K562 (cell line): Measurements from ENCODE around the gene EZH1. TPM values are rescaled to one million over a fixed set of nuclear protein-coding genes. Genes with fewer than 3 reads are reported as not detected.

ENCODE experiments used
- ARHGAP35 ChIP-seq: fragments of 450-650 bp; IDR thresholded peaks from 2 replicates; pipeline ENCODE4 v1.6.1; 2018; ENCODE audit not compliant: partially characterized antibody
- BCL6 ChIP-seq: fragments of 250-450 bp; sonication (Bioruptor Pico); IDR thresholded peaks from 2 replicates; pipeline ENCODE4 v1.4.0; 2020
- CHD1 ChIP-seq: fragments of 200-600 bp; sonication (generic); IDR thresholded peaks from one replicate; pipeline ENCODE4 v1.6.1; 2012; ENCODE audit warnings: mild to moderate bottlenecking, moderate library complexity, low read length, inconsistent platforms
- CTCF ChIP-seq, 3 experiments: IDR thresholded peaks in 2 of 3; conservative IDR thresholded peaks in 1 of 3; 2 replicates each; pipeline ENCODE4 v1.5.1; 2011 to 2012; ENCODE audit warnings: low read length in 3 of 3, mild to moderate bottlenecking in 3 of 3, control low read depth in 2 of 3, improper control_type of control experiment in 1 of 3, inconsistent platforms in 1 of 3, low read depth in 1 of 3, mixed read lengths in 1 of 3, moderate library complexity in 1 of 3; ENCODE audit not compliant: insufficient read depth in 2 of 3
- FOXK2 ChIP-seq, 2 experiments: fragments of 450-650 bp; IDR thresholded peaks in 1 of 2; conservative IDR thresholded peaks in 1 of 2; 2 replicates each; pipeline ENCODE4 v1.6.1; 2016; ENCODE audit warnings: low read depth in 2 of 2, mild to moderate bottlenecking in 1 of 2
- GABPB1 ChIP-seq: sonication (generic); formaldehyde crosslinking; IDR thresholded peaks from 2 replicates; pipeline ENCODE4 v1.8.0; 2022; ENCODE audit warnings: mild to moderate bottlenecking, missing genetic modification reagents
- HEY1 ChIP-seq: fragments of 250-450 bp; sonication (Bioruptor Pico); IDR thresholded peaks from 2 replicates; pipeline ENCODE4 v1.5.0; 2020; ENCODE audit warnings: mild to moderate bottlenecking, moderate library complexity, borderline replicate concordance
- HMG20A ChIP-seq: fragments of 450-650 bp; formaldehyde crosslinking; conservative IDR thresholded peaks from 2 replicates; pipeline ENCODE4 v1.4.0; 2020; ENCODE audit warnings: mild to moderate bottlenecking, mixed read lengths
- HNRNPUL1 ChIP-seq: fragments of 200-400 bp; formaldehyde crosslinking; IDR thresholded peaks from 2 replicates; pipeline ENCODE4 v1.6.1; 2017; ENCODE audit warnings: low read length
- MAZ ChIP-seq, 2 experiments: fragments of 450-650 bp in 1 of 2; sonication (generic) in 1 of 2; formaldehyde crosslinking; IDR thresholded peaks in 1 of 2; conservative IDR thresholded peaks in 1 of 2; 2 replicates each; pipeline versions ENCODE4 v1.4.0 to v1.5.0; 2020; ENCODE audit warnings: mild to moderate bottlenecking in 1 of 2, missing genetic modification reagents in 1 of 2
- NBN ChIP-seq: fragments of 450-650 bp; IDR thresholded peaks from 2 replicates; pipeline ENCODE4 v1.6.1; 2016; ENCODE audit warnings: low read depth, mild to moderate bottlenecking
- NCOA6 ChIP-seq: fragments of 450-650 bp; IDR thresholded peaks from 2 replicates; pipeline ENCODE4 v1.6.1; 2017; ENCODE audit warnings: mild to moderate bottlenecking
- NFE2L1 ChIP-seq: fragments of 450-650 bp; IDR thresholded peaks from 2 replicates; pipeline ENCODE4 v1.6.1; 2016; ENCODE audit warnings: missing genetic modification characterization, low read depth, mild to moderate bottlenecking, missing compliant biosample characterization, moderate library complexity, borderline replicate concordance
- POLR2AphosphoS5 ChIP-seq: IDR thresholded peaks from 2 replicates; pipeline ENCODE4 v1.6.1; 2011; ENCODE audit warnings: mild to moderate bottlenecking, low read depth, low read length, moderate library complexity; ENCODE audit not compliant: control insufficient read depth, insufficient read depth
- RBM17 ChIP-seq: fragments of 200-400 bp; formaldehyde crosslinking; IDR thresholded peaks from 2 replicates; pipeline ENCODE4 v1.6.1; 2017; ENCODE audit warnings: low read depth, mild to moderate bottlenecking, low read length, borderline replicate concordance
- RBM25 ChIP-seq: fragments of 200-400 bp; formaldehyde crosslinking; IDR thresholded peaks from 2 replicates; pipeline ENCODE4 v1.6.1; 2018; ENCODE audit warnings: low read length, low read depth, moderate library complexity; ENCODE audit not compliant: severe bottlenecking
- SAP30 ChIP-seq: fragments of 200-600 bp; sonication (generic); IDR thresholded peaks from 2 replicates; pipeline ENCODE4 v1.6.1; 2012; ENCODE audit warnings: borderline replicate concordance, low read depth, mild to moderate bottlenecking, moderate library complexity, low read length, control low read depth, inconsistent platforms; ENCODE audit not compliant: insufficient read depth, poor library complexity, severe bottlenecking
- SIX5 ChIP-seq, 2 experiments: IDR thresholded peaks; 2 replicates each; pipeline ENCODE4 v1.6.1; 2011; ENCODE audit warnings: low read length in 2 of 2, borderline replicate concordance in 1 of 2, low read depth in 1 of 2, mild to moderate bottlenecking in 1 of 2, moderate library complexity in 1 of 2; ENCODE audit not compliant: insufficient read depth in 1 of 2
- SMAD4 ChIP-seq: fragments of 250-450 bp; sonication (Bioruptor Pico); conservative IDR thresholded peaks from 2 replicates; pipeline ENCODE4 v1.8.0; 2021; ENCODE audit warnings: inconsistent platforms, mild to moderate bottlenecking, moderate library complexity
- SOX6 ChIP-seq: fragments of 450-650 bp; IDR thresholded peaks from 2 replicates; pipeline ENCODE4 v1.6.1; 2014; ENCODE audit warnings: mild to moderate bottlenecking
- XRCC5 ChIP-seq: fragments of 200-400 bp; formaldehyde crosslinking; IDR thresholded peaks from 2 replicates; pipeline ENCODE4 v1.6.1; 2017; ENCODE audit warnings: low read depth, mild to moderate bottlenecking, low read length
- ZC3H4 ChIP-seq: sonication (generic); formaldehyde crosslinking; IDR thresholded peaks from 2 replicates; pipeline ENCODE4 v1.9.0; 2021; ENCODE audit warnings: missing genetic modification reagents, borderline replicate concordance
- ZFP36 ChIP-seq: fragments of 150-350 bp; IDR thresholded peaks from 2 replicates; pipeline ENCODE4 v1.6.1; 2018; ENCODE audit warnings: low read length, low read depth; ENCODE audit not compliant: partially characterized antibody
- ZKSCAN3 ChIP-seq: fragments of 250-450 bp; sonication (Bioruptor Pico); IDR thresholded peaks from 2 replicates; pipeline ENCODE4 v1.4.0; 2020
- ZNF12 ChIP-seq: sonication (generic); formaldehyde crosslinking; IDR thresholded peaks from 2 replicates; pipeline ENCODE4 v1.4.0; 2020; ENCODE audit warnings: mild to moderate bottlenecking, missing genetic modification reagents
- ZNF282 ChIP-seq: sonication (generic); formaldehyde crosslinking; IDR thresholded peaks from 2 replicates; pipeline ENCODE4 v1.8.1; 2023; ENCODE audit warnings: missing genetic modification reagents
- ZNF75A ChIP-seq: fragments of 450-650 bp; formaldehyde crosslinking; IDR thresholded peaks from 2 replicates; pipeline ENCODE4 v1.4.0; 2020; ENCODE audit warnings: mild to moderate bottlenecking
- ZSCAN29 ChIP-seq: fragments of 450-650 bp; IDR thresholded peaks from 2 replicates; pipeline ENCODE4 v1.6.1; 2017
- polyA plus RNA-seq, 8 experiments: library from polyadenylated mRNA; depleted of rRNA in 4 of 8; stranded (reverse) in 5 of 8; unstranded in 3 of 8; fragments of >200 nt; fragmentation: Nextera tagmentation in 2 of 8; fragmentation: Illumina TruSeq in 1 of 8; extraction: Ambion mirVana in 2 of 8; extraction: Trizol in 1 of 8; gene quantifications; 2 replicates each; pipeline versions ENCODE4 v1.2.1 to v1.2.3, GENCODE V29; 2011 to 2014; ENCODE audit warnings: inconsistent platforms in 1 of 8, missing spikeins in 1 of 8
- total RNA-seq, 7 experiments: library from RNA; depleted of rRNA in 6 of 7; stranded (reverse); fragments of >200 nt in 6 of 7; fragmentation: Illumina TruSeq in 2 of 7; extraction: Trizol in 2 of 7; gene quantifications; 2 replicates each; pipeline versions ENCODE4 v1.2.1 to v1.2.3, GENCODE V29; 2011 to 2021; ENCODE audit warnings: low replicate concordance in 1 of 7

The EZH1 gene
- total and polyA plus RNA-seq, 9 of the 15 experiments (the other 6 are each of a cell fraction or from before 2014, with no cell fraction given): 8.6 to 40.8 (median 22.9) TPM

DNA sequence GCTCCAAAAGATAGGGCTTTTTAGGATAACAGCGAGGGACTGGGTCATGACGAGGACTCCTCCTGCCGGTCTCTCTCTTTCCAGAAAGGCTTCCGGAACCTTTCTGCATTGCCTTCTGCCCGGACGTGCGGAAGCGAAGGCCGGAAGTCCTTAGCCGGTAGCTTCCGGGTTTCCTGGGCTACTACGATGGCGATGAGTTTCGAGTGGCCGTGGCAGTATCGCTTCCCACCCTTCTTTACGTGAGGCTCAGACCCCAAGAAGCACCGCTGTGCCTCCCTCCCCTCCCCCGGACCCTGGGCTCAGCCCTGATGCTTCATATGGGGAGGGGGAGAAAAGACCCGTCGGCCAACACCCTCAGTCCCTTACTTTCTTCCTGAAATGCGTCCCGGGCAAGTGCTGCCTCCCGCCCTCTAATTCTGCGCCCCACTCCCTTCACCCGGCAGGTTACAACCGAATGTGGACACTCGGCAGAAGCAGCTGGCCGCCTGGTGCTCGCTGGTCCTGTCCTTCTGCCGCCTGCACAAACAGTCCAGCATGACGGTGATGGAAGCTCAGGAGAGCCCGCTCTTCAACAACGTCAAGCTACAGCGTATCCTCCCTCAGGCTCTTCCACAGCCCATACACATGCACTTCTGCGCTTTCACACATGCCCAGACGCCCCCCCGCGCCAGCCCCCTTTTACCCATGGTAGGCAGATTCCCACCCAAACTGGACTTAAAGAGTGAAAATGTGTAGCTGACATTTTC, 28.6 kb upstream of the EZH1 start, which contains the start of gene VPS25 (continued):
- TF ChIP-seq GABPB1 (CRISPR knock-in tag) (peak; percentile 97), RBM25 (no peak), POLR2AphosphoS5 (peak; percentile 95), ZNF282 (CRISPR knock-in tag) (no peak), ZKSCAN3 (no peak), HEY1 (CRISPR knock-in tag) (no peak), SIX5 (IDR thresholded peaks at IDR 0.05; ENCODE audit: borderline replicate concordance in 1 of 2, insufficient read depth in 1 of 2, low read depth in 1 of 2, low read length in 2 of 2) (peak; percentile 45 to 47; a peak in 2 of 4 replicates), ZNF75A (no peak), SOX6 (peak; percentile 66; the same call in 1 of the 2 replicates), BCL6 (CRISPR knock-in tag) (no peak), ZSCAN29 (no peak), SAP30 (peak; percentile 58), NCOA6 (no peak), HNRNPUL1 (no peak), NBN (peak; percentile 80), ZC3H4 (CRISPR knock-in tag) (no peak), SMAD4 (CRISPR knock-in tag) (peak; percentile 50; the same call in 1 of the 2 replicates), ARHGAP35 (no peak), CTCF (IDR thresholded peaks at IDR 0.05 in 2 of 3, conservative IDR thresholded peaks at IDR 0.05 in 1 of 3; ENCODE audit: insufficient read depth in 2 of 3, low read depth in 1 of 3, low read length in 3 of 3) (peak; percentile 20 to 36 (median 33); a peak in 2 of 6 replicates), MAZ (CRISPR knock-in tag; conservative IDR thresholded peaks at IDR 0.05 in 1 of 2, IDR thresholded peaks at IDR 0.05 in 1 of 2) (peak; percentile 62 to 83), ZNF12 (CRISPR knock-in tag) (no peak), RBM17 (no peak), HMG20A (CRISPR knock-in tag) (no peak), ZFP36 (no peak), FOXK2 (conservative IDR thresholded peaks at IDR 0.05 in 1 of 2, IDR thresholded peaks at IDR 0.05 in 1 of 2; ENCODE audit: low read depth in 2 of 2) (peak; percentile 46 to 66; a peak in 3 of 4 replicates), CHD1 (peak; percentile 71), XRCC5 (peak; percentile 100), NFE2L1 (no peak)
